ENCODE data around the gene APBB2.

DNA sequence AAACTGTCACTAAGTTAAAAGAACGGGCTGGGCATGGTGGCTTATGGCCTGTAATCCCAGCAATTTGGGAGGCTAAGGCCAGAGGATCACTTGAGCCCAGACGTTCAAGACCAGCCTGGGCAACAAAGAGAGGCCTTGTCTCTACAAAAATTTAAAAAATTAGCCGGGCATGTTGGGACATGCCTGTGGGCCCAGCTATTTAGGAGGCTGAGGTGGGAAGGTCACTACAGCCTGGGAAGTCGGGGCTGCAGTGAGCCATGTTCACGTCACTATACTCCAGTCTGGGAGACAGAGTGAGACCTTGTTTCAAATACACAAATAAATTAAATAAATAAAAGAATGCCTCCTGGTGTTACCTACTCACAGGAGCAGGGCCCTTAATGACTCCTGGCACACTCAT lies 69.5 kb downstream of the APBB2 start:
- TF ChIP-seq, protein P1, sequence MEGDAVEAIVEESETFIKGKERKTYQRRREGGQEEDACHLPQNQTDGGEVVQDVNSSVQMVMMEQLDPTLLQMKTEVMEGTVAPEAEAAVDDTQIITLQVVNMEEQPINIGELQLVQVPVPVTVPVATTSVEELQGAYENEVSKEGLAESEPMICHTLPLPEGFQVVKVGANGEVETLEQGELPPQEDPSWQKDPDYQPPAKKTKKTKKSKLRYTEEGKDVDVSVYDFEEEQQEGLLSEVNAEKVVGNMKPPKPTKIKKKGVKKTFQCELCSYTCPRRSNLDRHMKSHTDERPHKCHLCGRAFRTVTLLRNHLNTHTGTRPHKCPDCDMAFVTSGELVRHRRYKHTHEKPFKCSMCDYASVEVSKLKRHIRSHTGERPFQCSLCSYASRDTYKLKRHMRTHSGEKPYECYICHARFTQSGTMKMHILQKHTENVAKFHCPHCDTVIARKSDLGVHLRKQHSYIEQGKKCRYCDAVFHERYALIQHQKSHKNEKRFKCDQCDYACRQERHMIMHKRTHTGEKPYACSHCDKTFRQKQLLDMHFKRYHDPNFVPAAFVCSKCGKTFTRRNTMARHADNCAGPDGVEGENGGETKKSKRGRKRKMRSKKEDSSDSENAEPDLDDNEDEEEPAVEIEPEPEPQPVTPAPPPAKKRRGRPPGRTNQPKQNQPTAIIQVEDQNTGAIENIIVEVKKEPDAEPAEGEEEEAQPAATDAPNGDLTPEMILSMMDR (IDR thresholded peaks at IDR 0.05), result no peak
- TF ChIP-seq POLR2A (IDR thresholded peaks at IDR 0.05), result no peak
